ENCODE results near the gene ELAVL4.

ELAVL4 gene

GRCh38 chr1:50180367-50180766 is 71.6 kb downstream of the ELAVL4 start:
- DNase-seq = no peak

GRCh38 chr1:50181027-50181663 is 72.4 kb downstream of the ELAVL4 start:
- no peak for DNase-seq

GRCh38 chr1:50183378-50184133 is 74.8 kb downstream of the ELAVL4 start:
- DNase-seq = no peak

- DNase-seq = no peak
Measured at GRCh38 chr1:50189369-50189768, 80.6 kb downstream of the ELAVL4 start.

GRCh38 chr1:50193002-50193401 is 84.3 kb downstream of the ELAVL4 start:
- no peak for DNase-seq

GRCh38 chr1:50195205-50195604 is 86.5 kb downstream of the ELAVL4 start:
- no peak for DNase-seq

- no peak for DNase-seq
Measured at GRCh38 chr1:50196081-50196480, 87.4 kb downstream of the ELAVL4 start.

GRCh38 chr1:50197216-50197615 is 88.5 kb downstream of the ELAVL4 start:
- no peak for DNase-seq

DNA sequence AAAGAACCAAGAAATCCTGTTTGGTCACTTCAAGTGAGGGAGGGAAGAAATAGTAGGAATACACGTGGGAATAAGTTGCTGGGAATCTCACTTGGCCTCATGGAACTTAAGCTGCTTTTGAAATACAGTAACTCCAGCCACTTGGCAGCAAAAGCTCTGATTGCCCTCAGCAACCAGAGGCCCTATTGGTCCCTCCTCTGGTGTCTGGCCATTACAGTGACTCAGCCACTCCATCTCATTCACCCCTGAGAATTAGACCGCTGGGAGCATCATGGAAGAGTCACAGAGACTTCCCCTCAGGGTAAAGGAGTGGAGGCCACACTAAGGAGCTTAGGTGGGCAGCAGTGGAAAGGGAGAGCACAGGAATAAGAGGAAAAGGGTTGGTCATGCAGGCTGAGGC is 99.6 kb downstream of the ELAVL4 start:
- no peak for DNase-seq

DNA sequence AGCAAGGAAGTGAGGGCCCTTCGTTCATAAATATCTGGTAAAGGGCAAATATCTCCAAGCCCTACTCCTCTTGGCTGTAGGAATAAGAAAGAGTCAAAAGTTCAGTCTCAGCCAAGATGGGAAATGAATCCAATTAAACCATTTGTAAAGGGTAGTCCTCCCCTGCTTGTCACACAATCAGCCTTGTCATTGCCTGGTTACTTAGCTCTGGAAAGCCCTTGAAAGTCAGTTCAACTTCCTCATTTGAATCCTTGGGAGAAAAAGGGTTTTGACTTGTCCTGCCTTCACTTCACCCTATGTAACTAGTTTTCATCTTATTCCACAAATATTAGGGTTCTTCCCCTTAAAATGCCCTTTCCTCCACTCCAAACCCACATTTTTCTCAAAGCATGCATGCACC is 100.0 kb downstream of the ELAVL4 start:
- DNase-seq = no peak

- no peak for DNase-seq
Measured at GRCh38 chr1:50209749-50210148, 101.0 kb downstream of the ELAVL4 start.

GRCh38 chr1:50213505-50213904 is 104.8 kb downstream of the ELAVL4 start:
- DNase-seq = no peak

DNA sequence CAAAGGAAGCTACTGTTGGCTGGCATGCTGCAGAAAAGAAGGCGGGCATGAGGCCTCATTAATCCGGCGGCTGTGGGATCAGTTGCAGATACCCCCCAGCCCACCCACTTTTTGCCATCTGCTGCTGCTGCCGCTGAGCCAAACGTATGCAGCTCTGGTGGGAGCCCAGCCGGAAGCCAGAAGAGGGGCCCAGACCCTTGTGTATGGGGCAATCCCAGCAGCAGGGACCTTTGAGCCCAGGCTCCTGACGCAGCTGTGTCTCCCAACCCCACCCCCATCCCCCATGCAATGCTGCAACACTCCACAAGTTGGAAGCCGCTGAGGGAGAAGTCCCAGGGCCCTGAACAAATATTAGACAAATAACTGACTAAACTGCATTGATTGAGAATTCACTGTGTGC is 106.0 kb downstream of the ELAVL4 start:
- DNase-seq = no peak

DNA sequence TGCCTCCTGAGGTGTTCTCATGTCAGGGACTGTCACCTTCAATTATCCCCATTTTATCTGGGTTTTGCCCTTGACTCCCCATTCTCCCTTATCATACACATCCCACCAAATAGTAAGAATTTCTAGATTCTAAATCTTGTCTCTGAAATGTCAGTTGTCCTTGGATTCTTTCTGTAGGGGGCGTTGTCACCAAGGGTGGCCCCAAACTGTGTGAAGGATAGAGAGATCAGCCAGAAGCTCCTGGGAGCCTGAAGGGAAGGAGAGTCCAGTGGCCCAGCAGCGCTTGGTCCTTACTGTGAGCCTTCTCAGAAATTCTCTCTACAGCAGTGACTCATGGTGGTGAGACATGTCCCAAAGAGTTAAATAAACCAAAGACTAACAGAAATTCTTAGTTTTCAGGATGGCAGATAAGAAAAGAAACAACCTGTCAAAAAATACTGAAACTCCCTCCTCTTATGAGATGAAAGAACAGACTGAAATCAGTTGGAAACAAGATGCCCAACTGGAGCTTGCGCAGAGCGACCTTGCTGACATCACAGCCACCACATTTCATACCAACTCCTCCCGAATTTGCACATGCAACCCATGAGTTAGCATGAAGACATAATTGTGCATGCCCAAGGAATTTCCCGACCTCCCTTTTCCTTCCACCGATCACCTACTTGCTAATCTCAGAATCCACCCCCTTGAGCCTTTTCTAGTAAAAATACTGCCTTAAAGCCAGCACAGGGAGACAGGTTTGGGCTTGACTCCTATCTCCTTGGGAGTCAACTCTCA is 109.8 kb downstream of the ELAVL4 start:
- no peak for DNase-seq

GRCh38 chr1:50228871-50229384 is 120.2 kb downstream of the ELAVL4 start:
- DNase-seq = no peak

- DNase-seq = no peak
Measured at GRCh38 chr1:50231209-50231608, 122.5 kb downstream of the ELAVL4 start.

DNA sequence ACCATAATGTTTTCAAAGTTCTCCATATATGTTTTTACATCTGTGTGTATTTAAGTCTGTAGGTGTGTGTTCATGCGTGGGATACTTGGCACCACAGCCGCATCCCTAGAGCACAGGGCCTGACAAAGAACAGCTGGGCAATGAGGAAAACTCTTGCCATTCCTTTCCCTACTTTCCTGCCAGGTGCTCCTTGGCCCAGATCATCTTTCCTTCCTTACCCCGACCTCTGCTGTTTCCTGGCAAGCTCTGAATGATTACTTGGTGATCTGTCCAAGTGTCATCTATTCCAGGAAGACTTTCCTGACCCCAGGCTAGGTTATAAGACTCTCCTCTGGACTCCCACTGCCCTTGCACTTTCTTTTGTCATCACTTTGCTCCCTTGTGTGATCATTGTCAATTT is 123.6 kb downstream of the ELAVL4 start:
- no peak for DNase-seq

DNA sequence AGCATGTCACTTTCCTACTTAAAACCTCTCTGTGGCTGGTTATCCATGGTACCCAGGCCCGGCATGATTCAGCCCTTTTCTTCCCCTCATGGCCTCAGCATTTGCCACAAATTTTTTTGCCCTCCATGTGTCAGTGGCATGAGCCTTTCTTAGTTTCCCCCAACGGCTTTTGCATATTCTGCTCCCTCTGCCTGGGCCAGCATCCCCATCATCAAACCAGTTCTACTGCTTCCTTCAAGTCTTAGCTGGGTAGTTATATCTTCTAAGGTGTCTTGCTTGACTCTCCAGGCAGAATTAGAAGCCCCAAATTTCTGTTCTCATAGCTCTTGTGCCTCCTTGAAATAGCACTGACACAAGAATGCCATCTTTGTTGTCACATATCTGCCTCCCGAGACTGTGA is 127.9 kb downstream of the ELAVL4 start:
- no peak for DNase-seq

DNA sequence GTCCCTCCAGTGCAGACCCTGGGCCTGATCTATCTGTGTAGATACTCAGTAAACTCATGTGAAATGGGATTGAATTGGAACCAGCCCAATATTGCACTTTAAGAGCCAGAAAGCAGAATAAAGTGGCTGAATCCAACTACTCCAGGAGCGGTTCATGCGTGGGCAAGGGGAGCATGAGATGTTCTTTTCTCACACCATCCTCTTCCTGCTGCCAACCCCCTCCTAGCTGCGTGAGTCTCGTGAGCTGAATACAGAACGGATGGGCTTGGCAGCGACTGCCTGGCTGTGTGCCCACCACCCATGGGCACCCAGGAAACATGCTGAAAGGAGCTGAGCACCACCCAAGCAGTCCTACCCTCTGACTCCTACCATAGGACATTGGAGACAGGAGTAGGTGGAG is 128.3 kb downstream of the ELAVL4 start:
- no peak for DNase-seq

DNA sequence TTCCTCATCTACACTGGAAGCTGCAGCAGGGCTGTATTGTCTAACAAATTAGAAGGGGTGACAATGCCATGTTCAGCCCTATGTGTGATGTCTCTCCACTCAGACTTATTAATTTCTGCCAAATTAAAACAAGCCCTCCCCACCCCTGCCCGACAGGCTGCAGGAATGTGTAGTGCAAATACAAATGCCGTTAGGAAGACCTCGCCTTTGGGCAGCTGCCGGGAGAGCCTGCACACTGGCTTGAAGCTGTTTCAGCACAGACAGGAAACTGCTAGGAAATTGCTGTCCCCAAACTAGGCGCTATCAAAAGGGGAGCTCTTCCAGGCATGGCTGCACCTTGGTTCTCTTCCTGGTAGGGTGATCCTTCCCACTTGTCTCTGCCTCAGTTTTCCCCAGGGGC is 135.2 kb downstream of the ELAVL4 start:
- DNase-seq = no peak

DNA sequence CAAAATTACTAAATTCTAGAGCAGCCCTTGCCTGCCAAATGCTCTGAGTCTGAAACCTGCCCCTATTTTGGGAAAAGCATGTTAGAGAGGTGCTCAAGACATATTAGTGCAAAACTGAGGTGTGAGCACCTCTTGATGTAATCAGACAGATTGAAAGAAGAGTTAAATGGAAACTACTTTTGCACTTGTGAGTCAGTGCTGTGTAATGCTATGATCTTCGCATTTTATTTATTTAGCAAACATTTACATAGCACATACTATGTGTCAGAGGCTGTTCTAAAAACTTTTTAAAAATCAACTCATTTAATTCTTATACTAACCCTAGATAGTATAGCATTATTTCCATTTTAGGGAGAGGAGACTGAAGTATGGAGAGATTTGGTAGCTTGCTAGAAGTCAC is 138.1 kb downstream of the ELAVL4 start:
- DNase-seq = no peak

- DNase-seq = peak; percentile 62
Measured at GRCh38 chr1:50251702-50252101, 143.0 kb downstream of the ELAVL4 start.

- no peak for DNase-seq
Measured at GRCh38 chr1:50252196-50252595, 143.5 kb downstream of the ELAVL4 start.

Measured in NCI-H774 (cell line).